Muscle layer of duodenum (tissue), 2 donors: ENCODE measurements around the gene ARL14EPL.

Experiments
- H3K27ac ChIP-seq: one replicate; pipeline ENCODE4 v1.7.0; 2013; ENCODE audit warnings: mild to moderate bottlenecking, low read length
- H3K27me3 ChIP-seq: one replicate; pipeline ENCODE4 v1.7.0; 2013; ENCODE audit warnings: low read depth, mild to moderate bottlenecking, control low read depth, low read length
- H3K36me3 ChIP-seq, 2 donors: one replicate each; pipeline ENCODE4 v1.7.0; 2013; ENCODE audit warnings: low read length in 2 of 2, control low read depth in 1 of 2, mild to moderate bottlenecking in 1 of 2; ENCODE audit not compliant: insufficient read depth in 2 of 2, control insufficient read depth in 1 of 2
- H3K4me1 ChIP-seq, 2 donors: one replicate each; pipeline ENCODE4 v1.7.0; 2013; ENCODE audit warnings: low read length in 2 of 2, mild to moderate bottlenecking in 2 of 2, control low read depth in 1 of 2, moderate library complexity in 1 of 2; ENCODE audit not compliant: insufficient read depth in 2 of 2, control insufficient read depth in 1 of 2
- H3K4me3 ChIP-seq, 2 donors: one replicate each; pipeline ENCODE4 v1.7.0; 2013; ENCODE audit warnings: low read length in 2 of 2, low read depth in 1 of 2, mild to moderate bottlenecking in 1 of 2
- H3K9me3 ChIP-seq, 2 donors: one replicate each; pipeline ENCODE4 v1.7.0; 2013; ENCODE audit warnings: low read length in 2 of 2, control low read depth in 1 of 2, mild to moderate bottlenecking in 1 of 2; ENCODE audit not compliant: control insufficient read depth in 1 of 2
- donor health status: healthy.

ARL14EPL gene

GRCh38 chr5:116013936-116014335 is 18.3 kb upstream of the ARL14EPL start:
- H3K9me3 ChIP-seq = peaks cover 0 to under 1% of the 10 kb centered on the region in 2 donors
- H3K4me1 ChIP-seq = no peaks in the 10 kb centered on the region
- no peak overlapping the region for H3K27ac ChIP-seq
- no peaks in the 10 kb centered on the region for H3K27me3 ChIP-seq
- no peaks in the 10 kb centered on the region for H3K36me3 ChIP-seq
- H3K4me3 ChIP-seq = no peak overlapping the region

GRCh38 chr5:116023619-116024018 is 8.7 kb upstream of the ARL14EPL start:
- Histone ChIP-seq H3K4me3 (no peak overlapping the region), H3K27me3 (no peaks in the 10 kb centered on the region), H3K9me3 (no peaks in the 10 kb centered on the region), H3K36me3 (no peaks in the 10 kb centered on the region), H3K27ac (no peak overlapping the region), H3K4me1 (no peaks in the 10 kb centered on the region)

- Histone ChIP-seq H3K36me3 (no peaks in the 10 kb centered on the region), H3K27me3 (no peaks in the 10 kb centered on the region), H3K4me1 (no peaks in the 10 kb centered on the region), H3K9me3 (no peaks in the 10 kb centered on the region), H3K27ac (no peak overlapping the region), H3K4me3 (no peak overlapping the region)
Observed at GRCh38 chr5:116025866-116026265, 6.4 kb upstream of the ARL14EPL start.

GRCh38 chr5:116032991-116033390 is 719 bp downstream of the ARL14EPL start:
- no peaks in the 10 kb centered on the region for H3K4me1 ChIP-seq
- no peak overlapping the region for H3K4me3 ChIP-seq
- no peaks in the 10 kb centered on the region for H3K9me3 ChIP-seq
- no peak overlapping the region for H3K27ac ChIP-seq
- H3K36me3 ChIP-seq = no peaks in the 10 kb centered on the region
- no peaks in the 10 kb centered on the region for H3K27me3 ChIP-seq

GRCh38 chr5:116035123-116035522 is 2.9 kb downstream of the ARL14EPL start:
- H3K36me3 ChIP-seq = no peaks in the 10 kb centered on the region
- no peaks in the 10 kb centered on the region for H3K4me1 ChIP-seq
- no peaks in the 10 kb centered on the region for H3K9me3 ChIP-seq
- H3K27me3 ChIP-seq = no peaks in the 10 kb centered on the region
- no peak overlapping the region for H3K4me3 ChIP-seq
- H3K27ac ChIP-seq = no peak overlapping the region

GRCh38 chr5:116037236-116037822 is 5.1 kb downstream of the ARL14EPL start:
- Histone ChIP-seq H3K27ac (no peak overlapping the region), H3K36me3 (no peaks in the 10 kb centered on the region), H3K9me3 (no peaks in the 10 kb centered on the region), H3K27me3 (no peaks in the 10 kb centered on the region), H3K4me3 (no peak overlapping the region), H3K4me1 (no peaks in the 10 kb centered on the region)

- H3K4me3 ChIP-seq = no peak overlapping the region
- no peaks in the 10 kb centered on the region for H3K4me1 ChIP-seq
- no peaks in the 10 kb centered on the region for H3K27me3 ChIP-seq
- H3K27ac ChIP-seq = no peak overlapping the region
- H3K9me3 ChIP-seq = no peaks in the 10 kb centered on the region
- no peaks in the 10 kb centered on the region for H3K36me3 ChIP-seq
Observed at GRCh38 chr5:116038817-116039216, 6.5 kb downstream of the ARL14EPL start.

- Histone ChIP-seq H3K27ac (no peak overlapping the region), H3K36me3 (no peaks in the 10 kb centered on the region)
Observed at GRCh38 chr5:116042375-116042774, 10.1 kb downstream of the ARL14EPL start.

GRCh38 chr5:116044073-116044472 is 11.8 kb downstream of the ARL14EPL start:
- Histone ChIP-seq H3K9me3 (no peaks in the 10 kb centered on the region), H3K36me3 (no peaks in the 10 kb centered on the region), H3K4me1 (no peaks in the 10 kb centered on the region), H3K27ac (no peak overlapping the region), H3K4me3 (no peak overlapping the region), H3K27me3 (no peaks in the 10 kb centered on the region)

More at GRCh38 chr5:116042375-116042774, 10.1 kb downstream of the ARL14EPL start:
- Histone ChIP-seq H3K4me3 (no peak overlapping the region), H3K9me3 (no peaks in the 10 kb centered on the region), H3K27me3 (no peaks in the 10 kb centered on the region), H3K4me1 (no peaks in the 10 kb centered on the region)

GRCh38 chr5:116045821-116046220 is 13.5 kb downstream of the ARL14EPL start:
- Histone ChIP-seq H3K27ac (no peak overlapping the region), H3K4me1 (no peaks in the 10 kb centered on the region), H3K27me3 (no peaks in the 10 kb centered on the region), H3K36me3 (no peaks in the 10 kb centered on the region), H3K9me3 (no peaks in the 10 kb centered on the region), H3K4me3 (no peak overlapping the region)

- no peaks in the 10 kb centered on the region for H3K36me3 ChIP-seq
- H3K4me3 ChIP-seq = no peak overlapping the region
- no peaks in the 10 kb centered on the region for H3K27me3 ChIP-seq
- no peaks in the 10 kb centered on the region for H3K4me1 ChIP-seq
- H3K27ac ChIP-seq = no peak overlapping the region
- H3K9me3 ChIP-seq = no peaks in the 10 kb centered on the region
Observed at GRCh38 chr5:116046261-116046660, 14.0 kb downstream of the ARL14EPL start.

GRCh38 chr5:116046823-116047222 is 14.6 kb downstream of the ARL14EPL start:
- H3K4me3 ChIP-seq = no peak overlapping the region
- no peak overlapping the region for H3K27ac ChIP-seq
- H3K4me1 ChIP-seq = no peaks in the 10 kb centered on the region
- H3K9me3 ChIP-seq = no peaks in the 10 kb centered on the region
- H3K36me3 ChIP-seq = no peaks in the 10 kb centered on the region
- no peaks in the 10 kb centered on the region for H3K27me3 ChIP-seq
